Muscle of back (tissue), 11 donors: ENCODE results near the gene NAPEPLD. TPM values are rescaled to one million over a fixed set of nuclear protein-coding genes. Genes with fewer than 3 reads are reported as not detected.
"Not testable (repeated sequence)": the region's sequence is repeated elsewhere in the genome, so short reads cannot be mapped to it uniquely, and the experiment has no call there.

ENCODE experiments used
- DNase-seq, 3 donors: peaks; one replicate each; pipeline versions ENCODE4 v3.0.0 to v3.0.0-alpha.2; 2013
- polyA plus RNA-seq, 10 donors: library from polyadenylated mRNA; unstranded; fragments of 120-200 nt; gene quantifications; one replicate each; pipeline ENCODE4 v1.2.1, GENCODE V29; 2013; ENCODE audit not compliant: insufficient read length in 10 of 10

NAPEPLD gene
- polyA plus RNA-seq, 10 donors = 11.0 to 20.5 (median 14.7) TPM

GRCh38 chr7:103115771-103116170, 33.1 kb downstream of the NAPEPLD start:
- DNase-seq = no peak

GRCh38 chr7:103114576-103115008, 34.3 kb downstream of the NAPEPLD start:
- DNase-seq = no peak

GRCh38 chr7:103113164-103113563, 35.7 kb downstream of the NAPEPLD start:
- peak in 1 of 3 donors; percentile 83 for DNase-seq

- not testable (repeated sequence) for DNase-seq
Observed at GRCh38 chr7:103106703-103107070, 42.2 kb downstream of the NAPEPLD start.

- DNase-seq = no peak
Observed at GRCh38 chr7:103106005-103106702, 42.7 kb downstream of the NAPEPLD start.

GRCh38 chr7:103101543-103101942, 47.4 kb downstream of the NAPEPLD start:
- DNase-seq = no peak

- no peak for DNase-seq
Observed at GRCh38 chr7:103100348-103100747, 48.6 kb downstream of the NAPEPLD start.

- DNase-seq = no peak
Observed at GRCh38 chr7:103097041-103097440, 51.9 kb downstream of the NAPEPLD start.

- DNase-seq = not testable (repeated sequence)
Observed at GRCh38 chr7:103095558-103095957, 53.3 kb downstream of the NAPEPLD start.

GRCh38 chr7:103094102-103094501, 54.8 kb downstream of the NAPEPLD start:
- no peak for DNase-seq

- no peak for DNase-seq
Observed at GRCh38 chr7:103093429-103093828, 55.5 kb downstream of the NAPEPLD start.

- DNase-seq = not testable (repeated sequence)
Observed at GRCh38 chr7:103092321-103092720, 56.6 kb downstream of the NAPEPLD start.

GRCh38 chr7:103083210-103083609, 65.7 kb downstream of the NAPEPLD start:
- no peak for DNase-seq

- no peak for DNase-seq
Observed at GRCh38 chr7:103082497-103082896, 66.4 kb downstream of the NAPEPLD start.

- no peak for DNase-seq
Observed at GRCh38 chr7:103080923-103081322, 68.0 kb downstream of the NAPEPLD start.

GRCh38 chr7:103079836-103080235, 69.1 kb downstream of the NAPEPLD start:
- no peak for DNase-seq

GRCh38 chr7:103078226-103078625, 70.7 kb downstream of the NAPEPLD start:
- not testable (repeated sequence) for DNase-seq

GRCh38 chr7:103077318-103077717, 71.6 kb downstream of the NAPEPLD start:
- no peak for DNase-seq

GRCh38 chr7:103076764-103077163, 72.1 kb downstream of the NAPEPLD start:
- no peak for DNase-seq

- DNase-seq = peak; percentile 24 to 80 (median 59)
Observed at GRCh38 chr7:103075337-103075918, 73.5 kb downstream of the NAPEPLD start.

- DNase-seq = peak; percentile 90 to 99 (median 94)
Observed at GRCh38 chr7:103074519-103075336, 74.2 kb downstream of the NAPEPLD start, which contains the start of the genes ARMC10 and FBXL13. TSS of gene ARMC10 (plus strand) at chr7:103075140. CDS start at chr7:103075273, 133 bp downstream. TSS of gene FBXL13 (minus strand) at chr7:103074796.

GRCh38 chr7:103073989-103074518, 74.8 kb downstream of the NAPEPLD start:
- DNase-seq = no peak
